ENCODE measurements around the gene F2R.

DNA sequence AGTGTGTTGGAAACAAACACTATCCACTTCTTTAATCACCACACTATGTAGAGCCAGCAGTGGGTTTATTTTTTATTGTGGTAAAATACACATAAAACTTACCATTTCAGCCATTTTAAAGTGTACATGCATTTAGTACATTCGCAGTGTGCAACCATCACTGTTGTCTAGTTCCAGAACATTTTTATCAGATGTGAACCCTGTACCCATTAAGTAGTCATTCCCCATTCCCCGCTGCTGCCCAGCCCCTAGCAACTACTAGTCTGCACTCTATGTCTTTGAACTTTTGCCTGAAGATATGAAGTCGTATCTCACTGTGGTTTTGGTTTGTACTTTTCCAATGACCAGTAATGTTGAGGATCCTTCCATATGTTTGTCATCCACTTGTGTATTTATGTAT, 30.2 kb upstream of the F2R start:
- TF ChIP-seq, protein P1, sequence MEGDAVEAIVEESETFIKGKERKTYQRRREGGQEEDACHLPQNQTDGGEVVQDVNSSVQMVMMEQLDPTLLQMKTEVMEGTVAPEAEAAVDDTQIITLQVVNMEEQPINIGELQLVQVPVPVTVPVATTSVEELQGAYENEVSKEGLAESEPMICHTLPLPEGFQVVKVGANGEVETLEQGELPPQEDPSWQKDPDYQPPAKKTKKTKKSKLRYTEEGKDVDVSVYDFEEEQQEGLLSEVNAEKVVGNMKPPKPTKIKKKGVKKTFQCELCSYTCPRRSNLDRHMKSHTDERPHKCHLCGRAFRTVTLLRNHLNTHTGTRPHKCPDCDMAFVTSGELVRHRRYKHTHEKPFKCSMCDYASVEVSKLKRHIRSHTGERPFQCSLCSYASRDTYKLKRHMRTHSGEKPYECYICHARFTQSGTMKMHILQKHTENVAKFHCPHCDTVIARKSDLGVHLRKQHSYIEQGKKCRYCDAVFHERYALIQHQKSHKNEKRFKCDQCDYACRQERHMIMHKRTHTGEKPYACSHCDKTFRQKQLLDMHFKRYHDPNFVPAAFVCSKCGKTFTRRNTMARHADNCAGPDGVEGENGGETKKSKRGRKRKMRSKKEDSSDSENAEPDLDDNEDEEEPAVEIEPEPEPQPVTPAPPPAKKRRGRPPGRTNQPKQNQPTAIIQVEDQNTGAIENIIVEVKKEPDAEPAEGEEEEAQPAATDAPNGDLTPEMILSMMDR (conservative IDR thresholded peaks at IDR 0.05): no peak
- no peak for TF ChIP-seq EZH2 (IDR thresholded peaks at IDR 0.05; ENCODE audit: low read depth)

Data from PC-9 (cell line).